NT2/D1 (cell line): Measurements from ENCODE around the gene GSE1.

ENCODE experiments used
- YY1 ChIP-seq: IDR thresholded peaks from 2 replicates; pipeline ENCODE4 v1.6.1; 2011; ENCODE audit not compliant: insufficient read length, insufficient read depth
- ZNF274 ChIP-seq: IDR thresholded peaks from 2 replicates; pipeline ENCODE4 v1.6.1; 2011; ENCODE audit warnings: mild to moderate bottlenecking, low read depth, low read length

DNA sequence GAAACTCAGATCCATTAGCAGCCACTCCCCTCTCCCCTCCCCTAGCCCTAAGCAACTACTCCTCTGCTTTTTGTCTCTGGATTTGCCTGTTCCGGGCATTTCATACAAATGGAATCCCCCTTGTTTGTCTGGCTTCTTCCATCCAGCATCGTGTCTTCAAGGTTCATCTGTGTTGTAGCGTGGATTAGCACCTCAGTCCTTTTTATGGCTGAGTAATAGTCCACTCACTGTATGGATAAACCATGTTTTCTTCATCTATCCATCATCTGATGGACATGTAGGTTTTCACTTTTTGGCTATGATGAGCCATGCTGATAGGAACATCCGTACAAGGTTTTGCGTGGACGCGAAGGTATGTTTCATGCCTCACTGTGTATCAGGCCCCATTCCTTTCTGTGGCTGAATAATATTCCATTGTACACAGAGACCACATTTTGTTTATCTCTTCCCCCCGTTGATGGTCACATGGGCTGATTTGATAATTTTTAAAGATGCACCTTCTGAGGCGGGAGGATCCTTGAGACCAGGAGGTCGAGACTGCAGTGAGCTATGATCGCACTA, 8.9 kb upstream of the GSE1 start:
- TF ChIP-seq ZNF274 (no peak), YY1 (no peak)
